Sigmoid colon (tissue), 7 donors: ENCODE measurements around the gene TRABD2B. TPM values are rescaled to one million over a fixed set of nuclear protein-coding genes. Genes with fewer than 3 reads are reported as not detected.

Source experiments
- DNase-seq: peaks from one replicate; pipeline ENCODE4 v3.0.0-alpha.2; 2019
- H3K27ac ChIP-seq, 4 donors: fragments of 200-600 bp; sonication (generic); one replicate each; pipeline ENCODE4 v1.5.1; 2016 to 2019; ENCODE audit warnings: mild to moderate bottlenecking in 1 of 4
- H3K27me3 ChIP-seq, 3 donors: fragments of 200-600 bp; sonication (generic); one replicate each; pipeline ENCODE4 v1.5.1; 2019; ENCODE audit warnings: mild to moderate bottlenecking in 1 of 3
- H3K36me3 ChIP-seq, 4 donors: fragments of 200-600 bp; sonication (generic); one replicate each; pipeline ENCODE4 v1.5.1; 2016 to 2019
- H3K4me1 ChIP-seq, 4 donors: fragments of 200-600 bp; sonication (generic); one replicate each; pipeline ENCODE4 v1.5.1; 2017 to 2019
- H3K4me3 ChIP-seq, 4 donors: fragments of 200-600 bp; sonication (generic); one replicate each; pipeline ENCODE4 v1.5.1; 2017 to 2019; ENCODE audit warnings: mild to moderate bottlenecking in 2 of 4, moderate library complexity in 1 of 4
- H3K9me3 ChIP-seq, 4 donors: fragments of 200-600 bp in 3 of 4; sonication (generic) in 3 of 4; one replicate each; pipeline versions ENCODE4 v1.5.1 to v1.6.1; 2013 to 2019
- EP300 ChIP-seq, 4 donors: sonication (generic); formaldehyde crosslinking; IDR thresholded peaks; one replicate each; pipeline ENCODE4 v1.6.1; 2017; ENCODE audit warnings: antibody characterized with exemption in 4 of 4
- POLR2A ChIP-seq, 2 donors: fragments of 450-650 bp; IDR thresholded peaks; one replicate each; pipeline ENCODE4 v1.6.1; 2016; ENCODE audit warnings: antibody characterized with exemption in 2 of 2, mild to moderate bottlenecking in 2 of 2, moderate library complexity in 2 of 2
- POLR2AphosphoS5 ChIP-seq, 4 donors: sonication (generic); formaldehyde crosslinking; IDR thresholded peaks; one replicate each; pipeline ENCODE4 v1.6.1; 2017; ENCODE audit warnings: antibody characterized with exemption in 4 of 4
- WGBS, 2 donors: extraction: QIAGEN DNeasy Blood & Tissue Kit; methylation state at CpG; one replicate each; pipeline ENCODE4 v1.1.7; 2013; 5-methylcytosine and 5-hydroxymethylcytosine counted together
- intact Hi-C: fragments of 100-400 bp; cut with DNase I; formaldehyde crosslinking; loops from one replicate; pipeline ENCODE4 v1.15.1; 2023
- polyA plus RNA-seq, 3 donors: library from polyadenylated mRNA; stranded (reverse); fragments of 200-250 nt; gene quantifications; one replicate each; pipeline ENCODE4 v1.2.3, GENCODE V29; 2013
- total RNA-seq, 4 donors: library from RNA; depleted of rRNA; stranded (reverse); fragments of >200 nt; gene quantifications; one replicate each; pipeline ENCODE4 v1.1.0, GENCODE V29; 2016
- TF ChIP-seq, protein P1 (sequence below), 4 experiments: fragments of 450-650 bp in 3 of 4; fragments of 200-600 bp in 1 of 4; IDR thresholded peaks; one replicate each; pipeline ENCODE4 v1.5.1; 2016 to 2019; ENCODE audit warnings: antibody characterized with exemption in 4 of 4, mild to moderate bottlenecking in 3 of 4, moderate library complexity in 2 of 4
- donor health status: healthy with polysubstance abuse.
- donor health status: Bipolar disorder and iron deficiency.
- donor health status: healthy.

The TRABD2B gene
- total and polyA plus RNA-seq, 7 donors: 0.63 to 1.8 (median 1.0) TPM; not detected in 1

DNA sequence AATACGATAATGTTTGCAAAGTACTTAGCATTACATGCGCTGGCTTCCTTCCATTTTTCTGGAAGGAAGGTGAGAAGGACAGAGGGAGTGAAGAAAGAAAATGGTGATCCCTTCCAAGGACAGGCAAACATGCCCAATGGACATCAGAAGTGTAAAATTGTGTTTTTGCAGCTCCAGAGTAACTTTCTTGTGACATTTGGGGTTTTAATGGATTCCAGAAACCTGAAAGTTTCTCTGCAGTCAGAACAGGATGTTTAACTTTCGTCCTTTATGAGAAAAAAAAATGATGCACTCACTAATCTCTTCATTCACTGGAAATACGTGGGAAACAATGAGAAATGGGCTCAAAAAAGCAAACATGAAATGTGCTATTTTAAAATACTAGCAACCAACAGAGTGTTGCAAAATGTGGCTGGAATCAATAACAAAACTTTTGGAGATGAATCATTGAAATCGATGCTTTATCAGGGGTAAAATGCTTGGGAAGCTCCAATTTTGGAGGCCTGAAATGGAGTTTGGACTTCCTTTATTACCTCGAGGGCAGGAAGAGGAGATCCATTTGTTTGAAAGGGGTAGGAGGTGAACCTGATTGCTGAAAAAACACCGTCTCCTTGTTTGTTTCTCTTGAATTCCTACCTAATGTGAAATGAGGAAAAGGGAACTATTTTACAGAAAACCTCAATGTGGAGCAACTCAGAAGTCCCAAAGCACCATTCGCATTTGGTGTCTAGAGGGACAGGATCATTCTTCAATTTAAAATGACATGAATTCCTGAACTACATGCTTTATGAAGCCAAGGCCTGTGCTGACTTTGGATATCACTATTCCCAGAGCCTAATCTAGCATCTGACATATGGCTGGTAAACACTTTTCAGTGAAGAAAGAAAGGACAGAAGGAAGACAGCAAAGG, 129.5 kb downstream of the TRABD2B start:
- WGBS, 2 donors: 58 to 73% methylated on average over 8 of the region's 8 CpGs
- TF ChIP-seq POLR2A (IDR thresholded peaks at IDR 0.05) (no peak), POLR2AphosphoS5 (IDR thresholded peaks at IDR 0.05) (no peak)
- intact Hi-C loops: no loop called here
- Histone ChIP-seq H3K36me3 (no peaks in the 10 kb centered on the region), H3K27ac (no peak overlapping the region), H3K4me3 (no peak overlapping the region), H3K9me3 (no peaks in the 10 kb centered on the region), H3K4me1 (no peaks in the 10 kb centered on the region), H3K27me3 (no peaks in the 10 kb centered on the region)
- DNase-seq: no peak

DNA sequence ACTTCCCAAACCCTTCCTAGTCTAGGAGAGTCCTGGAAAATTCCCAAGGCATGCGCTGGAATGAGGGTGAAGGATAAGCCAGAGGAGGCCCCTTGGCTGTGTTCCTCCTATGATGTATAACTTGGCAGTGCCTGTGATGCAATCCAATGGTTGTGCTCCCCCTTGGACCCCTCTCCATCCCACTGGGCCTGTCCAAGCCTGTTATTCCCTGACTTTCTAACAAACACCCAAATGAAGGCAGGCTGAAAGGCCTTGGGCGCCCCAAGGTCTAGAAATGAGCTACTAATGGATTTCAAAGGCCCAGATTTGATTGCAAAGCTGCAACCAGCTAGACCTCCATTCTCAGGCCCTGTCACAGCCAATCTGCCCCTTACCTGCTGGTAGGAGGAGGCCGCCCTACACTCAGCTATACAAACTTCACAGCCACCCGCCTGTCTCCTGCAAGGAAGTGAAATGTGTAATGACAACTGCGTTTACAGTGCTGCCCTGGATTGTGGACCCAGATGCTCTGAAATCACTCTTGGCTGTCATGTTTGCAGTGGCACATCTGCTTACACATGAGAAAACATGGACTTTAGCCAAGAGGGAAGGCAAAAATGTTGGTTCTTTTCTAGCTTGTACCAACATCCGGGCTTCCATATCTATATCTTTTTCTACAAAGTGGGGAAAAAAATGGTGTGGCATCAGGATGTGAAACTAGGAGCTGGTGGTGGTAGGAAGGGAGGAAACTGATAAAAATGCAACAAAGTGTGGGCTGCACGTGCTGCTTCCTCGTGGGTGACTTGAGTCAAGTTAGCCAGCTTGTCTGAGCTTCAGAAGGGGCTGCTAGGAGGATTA, 130.4 kb downstream of the TRABD2B start:
- Histone ChIP-seq H3K36me3 (no peaks in the 10 kb centered on the region), H3K9me3 (no peaks in the 10 kb centered on the region), H3K27me3 (no peaks in the 10 kb centered on the region), H3K27ac (no peak overlapping the region), H3K4me1 (no peaks in the 10 kb centered on the region), H3K4me3 (no peak overlapping the region)
- 75 to 79% methylated on average over 8 of the region's 8 CpGs for WGBS, 2 donors
- TF ChIP-seq, protein P1, sequence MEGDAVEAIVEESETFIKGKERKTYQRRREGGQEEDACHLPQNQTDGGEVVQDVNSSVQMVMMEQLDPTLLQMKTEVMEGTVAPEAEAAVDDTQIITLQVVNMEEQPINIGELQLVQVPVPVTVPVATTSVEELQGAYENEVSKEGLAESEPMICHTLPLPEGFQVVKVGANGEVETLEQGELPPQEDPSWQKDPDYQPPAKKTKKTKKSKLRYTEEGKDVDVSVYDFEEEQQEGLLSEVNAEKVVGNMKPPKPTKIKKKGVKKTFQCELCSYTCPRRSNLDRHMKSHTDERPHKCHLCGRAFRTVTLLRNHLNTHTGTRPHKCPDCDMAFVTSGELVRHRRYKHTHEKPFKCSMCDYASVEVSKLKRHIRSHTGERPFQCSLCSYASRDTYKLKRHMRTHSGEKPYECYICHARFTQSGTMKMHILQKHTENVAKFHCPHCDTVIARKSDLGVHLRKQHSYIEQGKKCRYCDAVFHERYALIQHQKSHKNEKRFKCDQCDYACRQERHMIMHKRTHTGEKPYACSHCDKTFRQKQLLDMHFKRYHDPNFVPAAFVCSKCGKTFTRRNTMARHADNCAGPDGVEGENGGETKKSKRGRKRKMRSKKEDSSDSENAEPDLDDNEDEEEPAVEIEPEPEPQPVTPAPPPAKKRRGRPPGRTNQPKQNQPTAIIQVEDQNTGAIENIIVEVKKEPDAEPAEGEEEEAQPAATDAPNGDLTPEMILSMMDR (IDR thresholded peaks at IDR 0.05): no peak
- TF ChIP-seq POLR2AphosphoS5 (IDR thresholded peaks at IDR 0.05) (no peak), EP300 (IDR thresholded peaks at IDR 0.05) (no peak), POLR2A (IDR thresholded peaks at IDR 0.05) (no peak)
- DNase-seq: no peak
- intact Hi-C loops: no loop called here

DNA sequence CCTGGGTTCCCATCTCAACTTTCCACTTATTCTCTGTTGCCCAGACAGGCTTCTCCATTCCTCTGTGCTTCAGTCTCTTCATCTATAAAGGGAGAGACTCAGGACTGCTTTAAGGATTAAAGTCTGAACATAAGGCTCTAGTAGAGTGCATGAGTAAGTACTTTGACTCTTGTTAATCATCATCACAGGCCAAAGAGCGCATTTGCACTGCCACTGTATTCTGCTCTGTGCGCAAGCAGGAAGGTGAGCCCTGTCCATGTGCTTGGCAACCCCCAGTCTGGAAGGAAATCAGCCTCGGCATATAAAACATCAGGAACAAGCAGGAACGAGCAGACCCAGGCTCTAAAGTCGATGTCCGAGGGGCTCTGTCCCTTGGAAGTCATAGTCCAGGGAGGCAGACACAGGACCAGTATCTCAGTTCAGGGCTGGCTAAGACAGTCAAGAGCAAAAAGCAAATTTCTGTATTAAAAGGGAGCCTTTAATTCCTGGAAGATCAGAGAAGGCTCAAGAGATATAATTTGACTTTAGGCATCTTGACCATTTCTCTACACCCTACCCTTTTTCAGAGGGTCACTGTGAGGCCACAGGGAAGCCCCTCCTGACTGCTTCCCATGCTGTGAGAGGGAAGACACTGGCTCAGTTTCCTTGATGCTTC, 131.2 kb downstream of the TRABD2B start:
- no peak overlapping the region for H3K27ac ChIP-seq
- H3K36me3 ChIP-seq: no peaks in the 10 kb centered on the region
- H3K27me3 ChIP-seq: no peaks in the 10 kb centered on the region
- no peak for DNase-seq
- H3K4me3 ChIP-seq: no peak overlapping the region
- TF ChIP-seq, protein P1 (IDR thresholded peaks at IDR 0.05): no peak
- TF ChIP-seq POLR2A (IDR thresholded peaks at IDR 0.05): no peak
- no peak for TF ChIP-seq EP300 (IDR thresholded peaks at IDR 0.05)
- no peak for TF ChIP-seq POLR2AphosphoS5 (IDR thresholded peaks at IDR 0.05)
- intact Hi-C loops: no loop called here
- 49 to 77% methylated on average over 6 of the region's 6 CpGs for WGBS, 2 donors
- no peaks in the 10 kb centered on the region for H3K9me3 ChIP-seq
- H3K4me1 ChIP-seq: no peaks in the 10 kb centered on the region

DNA sequence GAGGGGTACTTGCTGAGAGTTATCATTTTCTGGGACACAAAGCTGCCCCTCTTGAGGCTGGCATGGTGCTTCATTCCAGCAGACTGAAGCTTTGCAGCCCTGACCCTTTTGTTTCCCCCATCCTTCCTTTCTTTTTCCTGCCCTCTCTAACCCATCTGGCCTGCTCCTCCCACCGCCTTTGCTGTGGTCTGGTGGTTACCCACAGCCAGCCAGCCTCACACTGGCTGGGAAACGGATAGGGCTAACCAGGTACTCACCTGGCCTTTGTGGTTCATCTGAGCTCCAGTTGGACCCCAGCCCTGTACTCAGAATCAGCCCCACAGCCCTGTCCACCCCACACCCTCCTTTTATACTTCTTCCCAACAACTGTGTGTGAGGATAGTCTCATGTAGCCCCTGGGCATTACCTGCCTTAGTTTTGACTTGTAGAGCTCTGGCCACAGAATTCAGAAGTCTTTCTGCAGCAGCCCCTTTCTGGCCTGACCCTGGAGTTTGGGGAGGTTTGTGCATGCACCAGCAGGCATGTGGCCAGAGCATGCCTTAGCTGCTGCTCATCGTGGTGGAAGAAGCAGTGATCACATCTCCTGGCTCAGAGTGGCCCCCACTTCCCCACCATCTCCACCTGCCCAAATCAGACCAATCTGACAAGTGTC, 138.0 kb downstream of the TRABD2B start:
- H3K4me1 ChIP-seq: no peaks in the 10 kb centered on the region
- H3K36me3 ChIP-seq: no peaks in the 10 kb centered on the region
- no peak overlapping the region for H3K4me3 ChIP-seq
- 36 to 67% methylated on average over 3 of the region's 3 CpGs for WGBS, 2 donors
- no peaks in the 10 kb centered on the region for H3K27me3 ChIP-seq
- no peak for DNase-seq
- no peak overlapping the region for H3K27ac ChIP-seq
- intact Hi-C loops: no loop called here
- no peak for TF ChIP-seq POLR2AphosphoS5 (IDR thresholded peaks at IDR 0.05)
- no peaks in the 10 kb centered on the region for H3K9me3 ChIP-seq

DNA sequence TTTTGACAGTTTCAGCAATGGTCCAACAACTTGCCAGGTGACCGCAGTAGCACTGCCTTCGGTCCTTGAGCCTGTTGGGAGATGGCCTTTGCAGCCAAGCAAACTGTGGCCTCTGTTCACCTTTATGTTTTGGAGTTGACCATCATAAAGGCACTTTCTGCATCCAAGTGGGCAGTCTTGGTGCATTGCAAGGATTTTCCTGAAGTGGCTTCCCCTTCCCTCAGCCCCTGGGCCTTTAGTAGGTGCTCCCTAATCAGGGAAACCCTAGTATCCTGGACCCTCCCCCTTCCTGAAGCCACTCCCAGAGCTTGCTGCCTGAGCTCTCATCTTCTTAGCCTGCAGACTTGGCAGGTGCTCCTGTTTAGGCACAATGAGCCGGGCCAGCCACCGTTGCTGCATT, 140.2 kb downstream of the TRABD2B start:
- Histone ChIP-seq H3K9me3 (no peaks in the 10 kb centered on the region), H3K27ac (no peak overlapping the region), H3K4me1 (no peaks in the 10 kb centered on the region), H3K27me3 (no peaks in the 10 kb centered on the region), H3K4me3 (no peak overlapping the region), H3K36me3 (no peaks in the 10 kb centered on the region)
- TF ChIP-seq, protein P1 (IDR thresholded peaks at IDR 0.05): no peak
- TF ChIP-seq EP300 (IDR thresholded peaks at IDR 0.05) (no peak), POLR2A (IDR thresholded peaks at IDR 0.05) (no peak), POLR2AphosphoS5 (IDR thresholded peaks at IDR 0.05) (no peak)
- intact Hi-C loops: no loop called here
- 87 to 90% methylated on average over 4 of the region's 4 CpGs for WGBS, 2 donors
- DNase-seq: no peak
